Activated naive CD4-positive, alpha-beta T cell treated with anti-CD3 and anti-CD28 coated beads for 36 hours (primary cell): ENCODE measurements around the gene GDF7. TPM values are rescaled to one million over a fixed set of nuclear protein-coding genes. Genes with fewer than 3 reads are reported as not detected.
"Not testable (repeated sequence)": the region's sequence is repeated elsewhere in the genome, so short reads cannot be mapped to it uniquely, and the experiment has no call there.

ENCODE experiments used
- CTCF ChIA-PET: fragments of 350-600 bp; sonication (Branson Sonifier 250); formaldehyde crosslinking; loops from one replicate; lab custom pipeline; 2021; ENCODE audit warnings: antibody characterized with exemption; lab: Charles Lee
- DNase-seq: peaks from one replicate; pipeline ENCODE4 v3.0.0-alpha.2; 2020
- H3K27ac Mint-ChIP-seq: one replicate; pipeline ENCODE4 v1.8.0; 2021; ENCODE audit warnings: mild to moderate bottlenecking, mixed read lengths
- H3K27me3 Mint-ChIP-seq: one replicate; pipeline ENCODE4 v1.8.0; 2021; ENCODE audit warnings: low read depth, mixed read lengths
- H3K36me3 Mint-ChIP-seq: one replicate; pipeline ENCODE4 v1.8.0; 2021; ENCODE audit warnings: low read depth, mixed read lengths
- H3K4me1 Mint-ChIP-seq: one replicate; pipeline ENCODE4 v1.8.0; 2021; ENCODE audit warnings: low read depth, mixed read lengths
- H3K4me3 Mint-ChIP-seq: one replicate; pipeline ENCODE4 v1.8.0; 2021; ENCODE audit warnings: mild to moderate bottlenecking, moderate library complexity, mixed read lengths
- H3K9me3 Mint-ChIP-seq: one replicate; pipeline ENCODE4 v1.8.0; 2021; ENCODE audit warnings: mixed read lengths
- intact Hi-C: fragments of 100-400 bp; cut with micrococcal nuclease; formaldehyde crosslinking; loops from one replicate; pipeline ENCODE4 v1.15.1; 2023
- total RNA-seq, 2 experiments: library from RNA; stranded (reverse); gene quantifications; one replicate each; pipeline ENCODE4 v1.2.3, GENCODE V29; 2021

The GDF7 gene
- total RNA-seq, 2 experiments from 2014 or later: not detected

DNA sequence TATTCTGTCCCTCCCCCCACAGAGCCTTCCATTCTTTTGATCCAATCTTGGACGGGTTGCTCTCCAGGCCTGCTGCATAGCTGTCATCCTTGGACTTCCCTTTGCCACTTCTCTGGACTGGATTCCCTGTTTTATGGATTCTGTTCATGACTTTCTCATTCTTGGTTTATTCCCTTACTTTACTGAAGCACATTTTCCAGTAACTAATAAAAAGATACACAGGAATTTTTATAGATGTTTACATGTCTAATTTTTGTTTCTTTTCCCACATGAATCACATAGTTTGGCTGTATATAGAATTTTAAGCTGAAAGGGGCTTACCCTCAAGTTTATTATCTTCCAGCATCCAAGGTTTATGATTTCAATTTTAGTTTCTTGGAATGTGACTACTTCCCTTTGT, 37.9 kb downstream of the GDF7 start:
- no peaks in the 10 kb centered on the region for H3K9me3 Mint-ChIP-seq
- intact Hi-C loops: no loop called here
- H3K4me1 Mint-ChIP-seq: no peaks in the 10 kb centered on the region
- H3K27ac Mint-ChIP-seq: no peak overlapping the region
- no peak overlapping the region for H3K4me3 Mint-ChIP-seq
- H3K36me3 Mint-ChIP-seq: peaks cover 11% of the 10 kb centered on the region
- no peak for DNase-seq
- CTCF ChIA-PET: no interaction called here
- no peaks in the 10 kb centered on the region for H3K27me3 Mint-ChIP-seq

DNA sequence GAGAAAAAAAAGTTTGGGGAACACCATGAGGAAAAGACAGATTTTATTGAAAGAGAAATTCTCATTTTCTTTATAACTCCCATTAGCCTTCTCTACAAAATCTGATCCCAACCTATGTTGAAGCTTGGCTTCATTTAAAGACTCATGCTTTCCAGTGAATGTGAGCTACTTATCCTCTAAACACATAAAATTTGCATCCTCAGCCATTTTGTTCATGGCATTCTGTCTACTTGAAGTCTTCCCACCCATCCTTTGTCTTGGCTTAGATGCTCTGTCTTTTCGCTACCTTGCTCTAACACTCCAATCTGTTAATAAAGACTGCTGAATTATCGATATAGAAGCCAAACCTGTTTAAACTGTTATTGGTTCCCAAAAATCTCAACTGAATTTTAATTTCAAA, 39.3 kb downstream of the GDF7 start:
- Mint-ChIP-seq H3K4me1 (peaks cover 2% of the 10 kb centered on the region), H3K36me3 (peaks cover 18% of the 10 kb centered on the region), H3K4me3 (no peak overlapping the region), H3K9me3 (no peaks in the 10 kb centered on the region), H3K27ac (no peak overlapping the region), H3K27me3 (no peaks in the 10 kb centered on the region)
- DNase-seq: no peak
- intact Hi-C loops: no loop called here
- CTCF ChIA-PET: no interaction called here

DNA sequence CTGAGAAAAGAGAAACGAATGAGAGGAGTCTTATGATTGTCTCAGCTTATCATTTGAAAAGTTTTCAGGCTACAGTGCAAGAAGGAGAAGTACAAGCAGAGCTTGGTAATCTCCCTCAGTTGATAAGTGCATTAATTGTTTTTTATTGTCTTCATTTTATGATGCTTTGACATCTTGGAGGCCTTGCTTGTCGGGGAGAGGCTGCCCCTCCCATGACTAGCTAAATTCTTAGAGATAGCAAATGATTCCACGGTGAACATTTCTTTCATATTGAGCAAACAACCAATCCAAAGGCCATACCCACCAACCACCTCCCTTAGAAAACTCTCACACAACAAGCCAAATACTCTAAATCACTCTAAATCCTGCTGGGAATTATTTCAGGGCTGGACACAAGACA, 39.8 kb downstream of the GDF7 start:
- Mint-ChIP-seq H3K36me3 (peaks cover 22% of the 10 kb centered on the region), H3K9me3 (no peaks in the 10 kb centered on the region), H3K4me3 (no peak overlapping the region), H3K4me1 (peaks cover 2% of the 10 kb centered on the region), H3K27ac (no peak overlapping the region), H3K27me3 (no peaks in the 10 kb centered on the region)
- intact Hi-C loops: no loop called here
- CTCF ChIA-PET: no interaction called here
- DNase-seq: no peak

DNA sequence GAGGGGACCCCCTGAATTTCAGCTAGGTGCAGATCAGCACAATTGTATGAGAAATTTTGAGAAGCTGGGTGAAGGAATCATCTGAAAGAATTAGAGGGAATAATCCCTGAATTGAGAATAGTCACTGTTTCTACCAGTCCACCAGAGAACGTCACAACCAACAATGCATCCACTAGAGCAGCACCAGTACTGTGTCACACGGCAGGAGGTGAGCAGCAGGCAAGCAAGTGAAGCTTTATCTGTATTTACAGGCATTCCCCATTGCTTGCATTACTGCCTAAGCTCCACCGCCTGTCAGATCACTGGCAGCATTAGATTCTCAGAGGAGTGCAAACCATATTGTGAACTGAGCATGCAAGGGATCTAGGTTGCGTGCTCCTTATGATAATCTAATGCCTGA, 40.7 kb downstream of the GDF7 start:
- intact Hi-C loops: no loop called here
- CTCF ChIA-PET: interaction anchor here (0.5 to 0.7 kb wide), 2 partner anchors 66 to 198 kb away, joined by 3 to 4 read pairs; no protein-coding TSS in a partner anchor
- Mint-ChIP-seq H3K27me3 (no peaks in the 10 kb centered on the region), H3K27ac (no peak overlapping the region), H3K36me3 (peaks cover 26% of the 10 kb centered on the region), H3K9me3 (no peaks in the 10 kb centered on the region), H3K4me3 (no peak overlapping the region), H3K4me1 (peaks cover 2% of the 10 kb centered on the region)
- DNase-seq: no peak

DNA sequence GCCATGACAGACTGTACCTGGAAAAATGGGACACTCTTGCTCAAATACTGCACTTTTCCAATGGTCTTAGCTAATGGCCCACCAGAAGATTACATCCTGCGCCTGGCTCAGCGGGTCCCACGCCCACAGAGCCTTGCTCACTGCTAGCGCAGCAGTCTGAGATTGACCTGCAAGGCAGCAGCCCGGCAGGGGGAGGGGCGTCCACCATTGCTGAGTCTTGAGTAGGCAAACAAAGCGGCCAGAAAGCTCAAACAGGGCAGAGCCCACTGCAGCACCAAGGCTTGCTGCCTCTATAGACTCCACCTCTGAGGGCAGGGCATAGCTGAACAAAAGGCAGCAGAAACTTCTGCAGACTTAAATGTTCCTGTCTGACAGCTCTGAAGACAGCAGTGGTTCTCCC, 44.7 kb downstream of the GDF7 start:
- H3K4me3 Mint-ChIP-seq, DNase-seq, H3K27ac Mint-ChIP-seq, intact Hi-C loops, H3K9me3 Mint-ChIP-seq, H3K27me3 Mint-ChIP-seq, H3K4me1 Mint-ChIP-seq: not testable (repeated sequence)
- H3K36me3 Mint-ChIP-seq: peaks cover 45% of the 10 kb centered on the region
- CTCF ChIA-PET: interaction anchor here (0.7 kb wide), 1 partner anchor 37 kb away, joined by 3 read pairs; no protein-coding TSS in a partner anchor

DNA sequence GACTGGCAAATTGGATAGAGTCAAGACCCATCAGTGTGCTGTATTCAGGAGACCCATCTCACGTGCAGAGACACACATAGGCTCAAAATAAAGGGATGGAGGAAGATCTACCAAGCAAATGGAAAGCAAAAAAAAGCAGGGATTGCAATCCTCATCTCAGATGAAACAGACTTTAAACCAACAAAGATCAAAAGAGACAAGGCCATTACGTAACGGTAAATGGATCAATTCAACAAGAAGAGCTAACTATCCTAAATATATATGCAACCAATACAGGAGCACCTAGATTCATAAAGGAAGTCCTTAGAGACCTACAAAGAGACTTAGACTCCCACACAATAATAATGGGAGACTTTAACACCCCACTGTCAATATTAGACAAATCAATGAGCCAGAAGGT, 46.6 kb downstream of the GDF7 start:
- DNase-seq, intact Hi-C loops, H3K4me1 Mint-ChIP-seq, H3K9me3 Mint-ChIP-seq, H3K27ac Mint-ChIP-seq, H3K4me3 Mint-ChIP-seq, H3K27me3 Mint-ChIP-seq, CTCF ChIA-PET: not testable (repeated sequence)
- peaks cover 43% of the 10 kb centered on the region for H3K36me3 Mint-ChIP-seq

DNA sequence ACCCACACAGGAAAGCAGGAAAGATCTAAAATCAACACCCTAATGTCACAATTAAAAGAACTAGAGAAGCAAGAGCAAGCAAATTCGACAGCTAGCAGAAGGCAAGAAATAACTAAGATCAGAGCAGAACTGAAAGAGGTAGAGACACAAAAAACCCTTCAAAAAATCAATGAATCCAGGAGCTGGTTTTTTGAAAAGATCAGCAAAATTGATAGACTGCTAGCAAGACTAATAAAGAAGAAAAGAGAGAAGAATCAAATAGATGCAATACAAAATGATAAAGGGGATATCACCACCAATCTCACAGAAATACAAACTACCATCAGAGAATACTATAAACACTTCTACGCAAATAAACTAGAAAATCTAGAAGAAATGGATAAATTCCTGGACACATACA, 47.5 kb downstream of the GDF7 start:
- intact Hi-C loops, H3K27ac Mint-ChIP-seq, H3K4me1 Mint-ChIP-seq, H3K4me3 Mint-ChIP-seq, CTCF ChIA-PET, DNase-seq, H3K9me3 Mint-ChIP-seq, H3K27me3 Mint-ChIP-seq: not testable (repeated sequence)
- H3K36me3 Mint-ChIP-seq: peaks cover 45% of the 10 kb centered on the region

DNA sequence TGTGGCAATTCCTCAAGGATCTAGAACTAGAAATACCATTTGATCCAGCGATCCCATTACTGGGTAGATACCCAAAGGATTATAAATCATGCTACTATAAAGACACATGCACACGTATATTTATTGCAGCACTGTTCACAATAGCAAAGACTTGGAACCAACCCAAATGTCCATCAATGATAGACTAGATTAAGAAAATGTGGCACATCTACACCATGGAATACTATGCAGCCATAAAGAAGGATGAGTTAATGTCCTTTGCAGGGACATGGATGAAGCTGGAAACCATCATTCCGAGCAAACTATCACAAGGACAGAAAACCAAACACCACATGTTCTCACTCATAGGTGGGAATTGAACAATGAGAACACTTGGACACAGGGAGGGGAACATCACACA, 49.2 kb downstream of the GDF7 start:
- intact Hi-C loops, H3K4me3 Mint-ChIP-seq, H3K9me3 Mint-ChIP-seq, CTCF ChIA-PET, DNase-seq, H3K27me3 Mint-ChIP-seq, H3K27ac Mint-ChIP-seq, H3K4me1 Mint-ChIP-seq: not testable (repeated sequence)
- H3K36me3 Mint-ChIP-seq: peaks cover 45% of the 10 kb centered on the region

DNA sequence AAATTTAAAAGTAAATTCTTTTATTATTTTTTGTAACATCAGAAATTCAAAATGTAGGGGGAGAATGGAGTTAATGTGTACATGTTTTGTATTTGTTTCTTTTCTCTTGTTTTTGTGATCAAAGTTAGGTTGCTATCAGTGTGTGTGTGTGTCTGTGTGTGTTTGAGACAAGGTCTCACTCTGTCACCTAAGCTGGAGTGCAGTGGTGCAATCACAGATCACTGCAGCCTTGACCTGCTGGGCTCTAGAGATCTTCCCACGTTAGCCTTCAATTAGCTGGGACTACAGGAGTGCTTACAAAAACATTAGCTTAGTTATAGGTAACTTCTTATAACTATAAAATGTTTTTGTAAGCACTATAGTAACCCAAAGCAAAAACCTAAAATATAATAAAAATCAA, 50.7 kb downstream of the GDF7 start:
- DNase-seq: no peak
- Mint-ChIP-seq H3K27me3 (no peaks in the 10 kb centered on the region), H3K36me3 (peaks cover 47% of the 10 kb centered on the region), H3K27ac (no peak overlapping the region), H3K4me1 (peaks cover 4% of the 10 kb centered on the region), H3K9me3 (peaks cover 9% of the 10 kb centered on the region), H3K4me3 (no peak overlapping the region)
- intact Hi-C loops: no loop called here
- CTCF ChIA-PET: no interaction called here

DNA sequence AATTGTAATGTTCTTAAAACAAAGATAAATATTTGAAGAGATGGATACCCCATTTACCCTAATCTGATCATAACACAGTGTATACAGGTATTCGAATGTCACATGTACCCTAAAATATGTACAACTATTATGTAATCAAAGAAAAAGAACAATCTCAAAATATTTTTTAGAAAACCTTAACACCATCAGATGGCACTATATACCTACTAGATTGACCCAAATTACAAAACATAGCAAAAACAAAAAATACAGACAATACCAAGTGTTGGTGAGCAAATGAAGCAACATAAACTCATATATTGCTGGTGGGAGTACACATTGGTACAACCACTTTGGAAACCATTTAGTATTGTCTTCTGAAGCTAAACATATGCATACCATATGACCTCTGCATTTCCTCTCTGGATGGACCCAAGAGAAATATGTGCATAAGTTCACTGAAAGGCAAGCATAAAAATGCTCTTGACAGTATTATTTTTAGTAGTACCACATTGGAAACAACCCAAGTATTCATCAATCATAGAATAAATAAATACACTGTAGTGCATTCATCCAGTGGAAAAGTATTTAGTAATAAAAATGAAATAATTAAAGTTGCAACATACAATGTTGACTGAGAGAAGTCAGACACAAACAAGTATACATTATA, 55.8 kb downstream of the GDF7 start:
- H3K9me3 Mint-ChIP-seq: peaks cover 1% of the 10 kb centered on the region
- H3K4me1 Mint-ChIP-seq: no peaks in the 10 kb centered on the region
- DNase-seq: no peak
- H3K27ac Mint-ChIP-seq: no peak overlapping the region
- CTCF ChIA-PET: interaction anchor here (1.3 kb wide), 1 partner anchor 240 kb away, joined by 3 read pairs; no protein-coding TSS in a partner anchor
- no peak overlapping the region for H3K4me3 Mint-ChIP-seq
- H3K27me3 Mint-ChIP-seq: no peaks in the 10 kb centered on the region
- peaks cover 37% of the 10 kb centered on the region for H3K36me3 Mint-ChIP-seq
- intact Hi-C loops: no loop called here

DNA sequence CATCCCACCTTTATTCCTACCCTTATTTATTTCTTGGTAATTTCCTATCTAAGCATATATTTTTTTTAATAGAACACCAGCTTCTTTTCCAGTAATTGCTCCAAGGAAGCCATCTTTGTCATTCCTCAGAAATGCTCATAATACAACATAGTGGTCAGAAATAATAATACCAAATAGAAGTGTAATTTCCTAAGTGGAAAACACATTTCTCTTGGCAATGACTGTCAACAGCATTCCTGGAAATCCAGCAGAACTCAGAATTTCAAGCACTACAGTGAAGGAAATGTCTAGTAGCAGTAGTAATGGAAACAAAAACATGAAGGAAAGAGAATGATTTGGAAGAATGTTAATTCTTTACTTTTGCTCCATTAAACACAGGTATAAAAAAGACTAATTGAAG, 56.6 kb downstream of the GDF7 start:
- Mint-ChIP-seq H3K27ac (no peak overlapping the region), H3K27me3 (no peaks in the 10 kb centered on the region), H3K4me3 (no peak overlapping the region), H3K9me3 (peaks cover 1% of the 10 kb centered on the region), H3K36me3 (peaks cover 40% of the 10 kb centered on the region), H3K4me1 (no peaks in the 10 kb centered on the region)
- CTCF ChIA-PET: interaction anchor here (1.3 kb wide), 1 partner anchor 240 kb away, joined by 3 read pairs; no protein-coding TSS in a partner anchor
- intact Hi-C loops: no loop called here
- DNase-seq: no peak

DNA sequence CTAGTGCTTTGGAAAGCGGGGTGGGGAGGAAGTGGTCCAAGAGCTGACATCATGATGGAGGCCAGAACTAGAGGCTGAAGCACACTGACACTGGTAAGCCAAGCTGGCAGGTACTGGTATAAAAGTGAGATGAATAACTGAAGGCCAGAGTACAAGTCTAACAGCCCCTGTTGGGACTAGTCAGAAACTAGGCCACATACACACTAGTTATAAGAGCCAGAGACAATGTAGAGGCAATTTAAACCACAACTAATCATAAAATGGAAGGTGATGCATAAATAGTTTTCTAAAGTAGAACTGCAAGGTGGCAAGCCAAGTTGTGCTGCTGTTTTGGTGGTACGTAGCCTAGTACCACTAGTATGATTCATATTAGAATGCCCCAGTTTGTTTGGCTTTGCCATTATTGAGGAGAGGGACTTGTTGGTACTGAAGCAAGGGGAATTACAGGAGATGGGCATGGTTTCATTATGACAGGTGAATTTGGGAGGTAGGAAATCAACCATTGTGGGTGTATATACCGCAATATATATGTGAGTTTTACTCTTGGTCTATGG, 57.6 kb downstream of the GDF7 start:
- intact Hi-C loops: no loop called here
- CTCF ChIA-PET: interaction anchor here (0.6 kb wide), 1 partner anchor 20 kb away, joined by 3 read pairs; no protein-coding TSS in a partner anchor
- Mint-ChIP-seq H3K4me3 (no peak overlapping the region), H3K4me1 (no peaks in the 10 kb centered on the region), H3K27me3 (no peaks in the 10 kb centered on the region), H3K9me3 (peaks cover 1% of the 10 kb centered on the region), H3K36me3 (peaks cover 39% of the 10 kb centered on the region), H3K27ac (no peak overlapping the region)
- DNase-seq: no peak

DNA sequence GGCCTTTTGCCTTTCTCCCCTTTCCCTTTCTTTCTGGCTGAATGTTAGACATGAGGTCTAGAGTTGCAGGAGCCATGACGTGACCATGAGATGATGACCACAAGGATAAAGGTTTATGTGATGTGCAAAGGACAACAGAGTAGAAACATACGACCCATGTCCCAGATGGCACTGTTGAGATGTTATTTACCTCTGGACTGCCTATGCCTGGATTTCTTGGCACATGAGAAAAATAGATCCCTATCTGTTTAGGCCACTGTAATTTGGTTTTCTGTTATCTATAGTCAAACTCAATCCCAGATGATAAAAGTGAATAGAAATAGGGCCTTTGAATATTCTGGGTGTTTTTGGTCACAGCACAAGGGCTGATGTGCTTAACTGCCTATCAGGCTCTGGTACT, 58.8 kb downstream of the GDF7 start:
- no peak for DNase-seq
- CTCF ChIA-PET: no interaction called here
- intact Hi-C loops: no loop called here
- Mint-ChIP-seq H3K9me3 (no peaks in the 10 kb centered on the region), H3K4me1 (no peaks in the 10 kb centered on the region), H3K36me3 (peaks cover 37% of the 10 kb centered on the region), H3K4me3 (no peak overlapping the region), H3K27ac (no peak overlapping the region), H3K27me3 (no peaks in the 10 kb centered on the region)
